Transverse colon (tissue), 4 donors: ENCODE data around the gene ROPN1B. TPM values are rescaled to one million over a fixed set of nuclear protein-coding genes. Genes with fewer than 3 reads are reported as not detected.
"Not testable (repeated sequence)": the region's sequence is repeated elsewhere in the genome, so short reads cannot be mapped to it uniquely, and the experiment has no call there.

ENCODE experiments used
- DNase-seq: peaks from one replicate; pipeline ENCODE4 v3.0.0-alpha.2; 2019
- H3K27ac ChIP-seq, 4 donors: fragments of 200-600 bp; sonication (generic); 2 replicates each; pipeline ENCODE4 v1.5.1; 2016 to 2018; ENCODE audit warnings: inconsistent platforms in 4 of 4
- H3K27me3 ChIP-seq: fragments of 200-600 bp; sonication (generic); 2 replicates; pipeline ENCODE4 v1.5.1; 2017; ENCODE audit warnings: inconsistent platforms
- H3K36me3 ChIP-seq, 4 donors: fragments of 200-600 bp; sonication (generic); 2 replicates each; pipeline ENCODE4 v1.5.1; 2017 to 2019; ENCODE audit warnings: inconsistent platforms in 4 of 4
- H3K4me1 ChIP-seq, 4 donors: fragments of 200-600 bp; sonication (generic); 2 replicates each; pipeline ENCODE4 v1.5.1; 2017 to 2020; ENCODE audit warnings: inconsistent platforms in 4 of 4
- H3K4me3 ChIP-seq, 4 donors: fragments of 200-600 bp; sonication (generic); 1 replicate in 1 of 4; 2 replicates in 3 of 4; pipeline versions ENCODE4 v1.5.1 to v1.6.1; 2017 to 2019; ENCODE audit warnings: inconsistent platforms in 4 of 4
- H3K9me3 ChIP-seq, 2 donors: fragments of 200-600 bp; sonication (generic); 2 replicates each; pipeline ENCODE4 v1.5.1; 2017 to 2019; ENCODE audit warnings: inconsistent platforms in 2 of 2
- CTCF ChIP-seq, 5 experiments: fragments of 200-600 bp in 3 of 5; fragments of 450-650 bp in 2 of 5; sonication (generic) in 3 of 5; IDR thresholded peaks; 1 replicate in 2 of 5; 2 replicates in 3 of 5; pipeline ENCODE4 v1.5.1; 2016 to 2017; ENCODE audit warnings: antibody characterized with exemption in 5 of 5, inconsistent platforms in 3 of 5, mild to moderate bottlenecking in 2 of 5, moderate library complexity in 1 of 5
- EP300 ChIP-seq: sonication (generic); formaldehyde crosslinking; IDR thresholded peaks from one replicate; pipeline ENCODE4 v1.6.1; 2017; ENCODE audit warnings: antibody characterized with exemption, low read depth
- POLR2A ChIP-seq: fragments of 450-650 bp; IDR thresholded peaks from one replicate; pipeline ENCODE4 v1.6.1; 2016; ENCODE audit warnings: antibody characterized with exemption, mild to moderate bottlenecking, moderate library complexity
- POLR2AphosphoS5 ChIP-seq, 3 donors: sonication (generic); formaldehyde crosslinking; IDR thresholded peaks; one replicate each; pipeline ENCODE4 v1.6.1; 2016; ENCODE audit warnings: antibody characterized with exemption in 3 of 3
- WGBS, 2 donors: methylation state at CpG; one replicate each; pipeline ENCODE4 v1.1.5; 2018; ENCODE audit warnings: low coverage in 1 of 2; 5-methylcytosine and 5-hydroxymethylcytosine counted together
- in situ Hi-C, 4 donors: fragments of 200-750 bp; cut with MboI; loops; one replicate each; pipeline versions ENCODE4 v1.15.0 to v1.15.1; 2017; ENCODE audit warnings: low sequenced_read_pairs in 3 of 4, low pct_ligation_motif_present in 1 of 4, low pct_unique_long_range_greater_than_20kb in 1 of 4
- intact Hi-C: fragments of 100-400 bp; cut with DNase I; formaldehyde crosslinking; loops from one replicate; pipeline ENCODE4 v1.15.1; 2023; ENCODE audit warnings: low total_unique reads
- total RNA-seq, 4 donors: library from RNA; depleted of rRNA; stranded (reverse); fragments of >200 nt; gene quantifications; one replicate each; pipeline ENCODE4 v1.1.0, GENCODE V29; 2016

ROPN1B gene
- total RNA-seq, 4 donors from 2014 or later: not detected

GRCh38 chr3:125984951-125985350 lies 16.0 kb downstream of the ROPN1B start:
- WGBS, 2 donors: 83 to 93% methylated on average over 1 to 2 of the region's 2 CpGs
- H3K9me3 ChIP-seq, H3K27ac ChIP-seq, H3K4me1 ChIP-seq, H3K27me3 ChIP-seq, H3K4me3 ChIP-seq, H3K36me3 ChIP-seq, in situ Hi-C loops, DNase-seq, intact Hi-C loops: not testable (repeated sequence)

- 3 to 51% methylated on average over 20 to 46 of the region's 52 CpGs for WGBS, 2 donors
Measured at GRCh38 chr3:125990253-125990970, 21.4 kb downstream of the ROPN1B start.

GRCh38 chr3:125996751-125997150 lies 27.8 kb downstream of the ROPN1B start:
- H3K27ac ChIP-seq, H3K4me3 ChIP-seq, H3K9me3 ChIP-seq, H3K36me3 ChIP-seq, DNase-seq, in situ Hi-C loops, H3K4me1 ChIP-seq, H3K27me3 ChIP-seq: not testable (repeated sequence)
- 80 to 85% methylated on average over 1 to 4 of the region's 4 CpGs for WGBS, 2 donors
- intact Hi-C loops: loop anchor here (10.0 kb wide), 1 partner anchor 88 kb away; the partner anchor contains the start of gene SLC41A3

More at GRCh38 chr3:125990253-125990970, 21.4 kb downstream of the ROPN1B start:
- in situ Hi-C loops: no loop called here
- intact Hi-C loops: loop anchor here (10.0 kb wide), 1 partner anchor 94 kb away; the partner anchor contains the start of gene SLC41A3
- peaks cover 0 to 12% (median 6%) of the 10 kb centered on the region in 4 donors for H3K4me1 ChIP-seq
- no peaks in the 10 kb centered on the region for H3K36me3 ChIP-seq
- peak overlapping the region; percentile 53 to 73 (median 62) for H3K4me3 ChIP-seq
- peak overlapping the region; percentile 78 to 88 (median 83) for H3K27ac ChIP-seq
- no peaks in the 10 kb centered on the region for H3K27me3 ChIP-seq
- peak; percentile 84 for DNase-seq
- no peaks in the 10 kb centered on the region for H3K9me3 ChIP-seq
- TF ChIP-seq POLR2A (peak; percentile 68), CTCF (IDR thresholded peaks at IDR 0.05) (no peak), POLR2AphosphoS5 (IDR thresholded peaks at IDR 0.05) (peak; percentile 45 to 62 (median 53)), EP300 (no peak)

- H3K9me3 ChIP-seq: peaks cover 8 to 9% of the 10 kb centered on the region in 2 donors
- H3K4me3 ChIP-seq: no peak overlapping the region
- no peak for DNase-seq
- intact Hi-C loops: no loop called here
- H3K27ac ChIP-seq: no peak overlapping the region
- no peaks in the 10 kb centered on the region for H3K4me1 ChIP-seq
- no peaks in the 10 kb centered on the region for H3K36me3 ChIP-seq
- no peak for TF ChIP-seq POLR2AphosphoS5 (IDR thresholded peaks at IDR 0.05)
- TF ChIP-seq EP300: no peak
- no peak for TF ChIP-seq POLR2A
- no peak for TF ChIP-seq CTCF (IDR thresholded peaks at IDR 0.05)
- in situ Hi-C loops: no loop called here
- no peaks in the 10 kb centered on the region for H3K27me3 ChIP-seq
Measured at GRCh38 chr3:126002189-126002588, 33.2 kb downstream of the ROPN1B start.

GRCh38 chr3:126003447-126004190 lies 34.6 kb downstream of the ROPN1B start:
- Histone ChIP-seq H3K9me3 (peaks cover 5 to 9% of the 10 kb centered on the region in 2 donors), H3K27me3 (no peaks in the 10 kb centered on the region), H3K36me3 (no peaks in the 10 kb centered on the region), H3K27ac (no peak overlapping the region), H3K4me3 (no peak overlapping the region), H3K4me1 (no peaks in the 10 kb centered on the region)
- 88% methylated on average over 9 of the region's 10 CpGs; no CpG with 5 or more reads in 1 of the 2 donors for WGBS, 2 donors
- intact Hi-C loops (no loop called here), in situ Hi-C loops (no loop called here)
- no peak for DNase-seq
- TF ChIP-seq EP300 (no peak), CTCF (IDR thresholded peaks at IDR 0.05) (no peak), POLR2AphosphoS5 (IDR thresholded peaks at IDR 0.05) (no peak), POLR2A (no peak)
